HG02610 (cell line): Measurements from ENCODE around the gene CCDC149.
"Not testable (repeated sequence)": the region's sequence is repeated elsewhere in the genome, so short reads cannot be mapped to it uniquely, and the experiment has no call there.

ENCODE experiments used
- ATAC-seq: cut with Tn5 transposase; IDR thresholded peaks from one replicate; pipeline ENCODE4 v1.9.1; 2021; ENCODE audit warnings: mild to moderate bottlenecking, moderate library complexity; ENCODE audit not compliant: unreplicated experiment

The CCDC149 gene

DNA sequence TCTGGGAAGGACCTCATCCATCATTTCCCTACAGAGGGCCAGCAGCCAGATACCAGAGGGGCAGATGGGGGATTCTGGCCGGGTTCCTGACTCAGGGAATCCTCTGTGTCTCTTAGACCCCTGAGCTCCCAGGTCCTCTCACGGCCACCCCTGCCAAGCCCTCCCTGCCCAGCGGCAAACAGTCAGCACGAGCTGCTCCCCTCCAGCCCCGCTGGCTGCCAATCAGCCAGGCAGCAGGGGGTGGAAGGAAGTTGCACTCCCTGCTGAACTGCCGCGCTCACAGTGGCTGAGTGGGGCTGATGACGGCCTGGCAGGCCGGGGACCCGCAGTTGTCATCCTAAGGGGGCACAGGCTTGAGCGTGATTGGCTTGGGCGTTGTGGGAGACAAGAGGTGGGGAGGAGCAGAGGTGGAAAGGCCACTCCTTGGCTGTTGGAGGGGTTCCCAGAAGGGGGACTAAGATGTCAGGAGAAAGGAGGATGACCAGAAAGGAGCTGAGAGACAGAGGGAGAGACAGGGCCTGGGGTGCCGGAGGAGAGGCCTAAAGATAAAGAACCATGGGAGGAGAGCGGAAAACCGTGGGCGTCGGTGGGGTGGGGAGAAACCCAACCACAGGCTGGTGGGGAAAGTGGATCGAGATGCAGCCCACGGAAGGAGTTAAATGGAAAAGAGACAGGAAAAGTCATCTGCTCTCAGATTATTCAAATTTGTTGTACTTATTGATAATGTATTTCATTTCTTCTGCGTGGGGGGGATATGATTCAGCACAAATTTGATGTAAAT is 4.4 kb upstream of the CCDC149 start:
- ATAC-seq, result no peak

DNA sequence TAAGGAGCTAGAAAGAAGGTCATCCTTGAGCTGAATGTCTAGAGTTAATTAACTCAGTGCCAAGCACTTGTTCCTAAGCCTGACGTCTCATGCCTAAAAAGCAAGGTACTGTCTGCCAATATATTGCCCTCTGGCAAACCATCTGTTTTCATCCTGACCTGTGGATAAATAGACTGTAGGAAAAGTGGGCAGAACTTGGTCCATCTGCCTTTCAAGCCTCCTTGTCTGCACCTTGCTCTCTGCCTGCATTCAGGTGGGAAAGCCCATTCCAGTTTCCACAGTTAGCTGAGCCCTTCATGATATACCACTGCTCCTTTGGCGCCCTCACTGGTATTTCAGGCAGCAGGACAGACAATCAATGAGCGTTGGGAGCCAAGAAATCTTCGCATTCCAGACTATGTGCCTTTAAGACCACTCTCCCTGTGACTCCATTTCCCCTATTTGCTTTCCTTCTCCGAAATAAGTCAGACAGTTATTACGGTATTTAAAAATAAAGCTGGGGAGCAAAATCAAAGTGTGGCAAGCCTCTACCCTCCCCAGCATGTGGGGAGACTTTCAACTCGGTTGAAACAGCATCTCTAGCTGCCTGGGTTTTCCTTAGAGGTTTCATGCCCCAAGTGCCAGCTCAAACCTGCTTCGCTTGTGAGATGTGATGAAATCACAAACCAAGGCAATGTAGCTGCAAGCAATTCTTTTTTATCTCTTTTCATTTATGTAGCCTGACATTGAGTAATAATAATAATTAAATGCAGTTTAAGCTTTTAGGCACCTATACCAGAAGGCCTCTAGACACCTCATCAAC is 2.5 kb upstream of the CCDC149 start:
- ATAC-seq, result no peak

- no peak for ATAC-seq
Observed at GRCh38 chr4:24914460-24914859, 1.6 kb upstream of the CCDC149 start.

- no peak for ATAC-seq
Observed at GRCh38 chr4:24913119-24913485, 260 bp upstream of the CCDC149 start.

DNA sequence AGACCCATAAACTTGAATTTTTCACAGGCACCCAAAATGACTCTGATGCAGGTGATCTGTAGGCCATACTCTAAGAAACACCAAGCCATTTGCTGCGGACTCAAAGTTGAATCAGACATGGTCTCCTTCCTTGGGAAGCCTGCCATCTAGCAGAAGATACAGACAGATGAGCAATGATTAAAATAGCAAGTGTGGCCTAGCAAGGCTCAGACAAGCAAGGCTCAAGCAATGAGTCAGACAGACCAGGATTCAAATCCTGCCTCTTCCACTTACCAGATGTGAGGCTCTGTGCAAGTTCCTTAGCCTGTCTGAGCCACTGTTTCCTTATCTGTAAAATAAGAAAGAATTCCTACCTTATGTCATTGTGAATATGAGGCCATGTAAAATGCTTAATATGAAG is 2.3 kb downstream of the CCDC149 start:
- no peak for ATAC-seq

DNA sequence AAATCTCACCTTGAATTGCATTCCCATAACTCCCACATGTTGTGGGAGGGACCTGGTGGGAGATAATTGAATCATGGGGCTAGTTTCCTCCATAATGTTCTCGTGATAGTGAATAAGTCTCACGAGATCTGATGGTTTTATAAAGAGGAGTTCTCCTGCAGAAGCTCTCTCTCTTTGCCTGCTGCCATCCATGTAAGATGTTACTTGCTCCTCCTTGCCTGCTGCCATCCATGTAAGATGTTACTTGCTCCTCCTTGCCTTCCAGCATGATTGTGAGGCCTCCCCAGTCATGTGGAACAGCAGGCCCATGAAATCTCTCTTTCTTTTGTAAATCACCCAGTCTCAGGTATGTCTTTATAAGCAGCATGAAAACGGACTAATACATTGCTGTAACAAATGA is 3.2 kb downstream of the CCDC149 start:
- not testable (repeated sequence) for ATAC-seq

- ATAC-seq, result no peak
Observed at GRCh38 chr4:24897639-24898038, 15.2 kb downstream of the CCDC149 start.

GRCh38 chr4:24896977-24897376 is 15.9 kb downstream of the CCDC149 start:
- ATAC-seq, result no peak

GRCh38 chr4:24896056-24896455 is 16.8 kb downstream of the CCDC149 start:
- no peak for ATAC-seq

GRCh38 chr4:24895461-24895860 is 17.4 kb downstream of the CCDC149 start:
- no peak for ATAC-seq

GRCh38 chr4:24894846-24895245 is 18.0 kb downstream of the CCDC149 start:
- no peak for ATAC-seq

- no peak for ATAC-seq
Observed at GRCh38 chr4:24894243-24894642, 18.6 kb downstream of the CCDC149 start.

GRCh38 chr4:24892778-24893177 is 20.1 kb downstream of the CCDC149 start:
- ATAC-seq, result no peak

- ATAC-seq, result no peak
Observed at GRCh38 chr4:24892278-24892677, 20.6 kb downstream of the CCDC149 start.

GRCh38 chr4:24890561-24891126 is 22.2 kb downstream of the CCDC149 start:
- ATAC-seq, result no peak

DNA sequence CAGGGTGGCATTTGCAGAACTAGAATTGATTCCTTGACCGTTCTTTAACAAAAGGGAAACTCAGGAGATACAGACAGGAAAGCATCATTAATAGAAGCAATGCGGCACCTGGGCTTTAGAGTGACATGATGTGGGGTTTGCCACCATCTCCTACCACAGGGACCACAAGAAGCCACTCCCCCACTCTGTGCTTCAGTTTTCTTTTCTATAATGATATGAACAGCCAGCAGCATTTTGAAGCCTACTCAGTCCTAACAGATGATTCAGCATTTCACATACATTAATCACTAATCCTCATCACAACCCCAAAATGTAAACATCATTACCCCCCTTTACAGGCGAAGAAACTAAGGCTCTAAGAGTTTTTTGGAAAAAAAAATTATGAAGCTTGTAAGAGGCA is 22.9 kb downstream of the CCDC149 start:
- no peak for ATAC-seq

DNA sequence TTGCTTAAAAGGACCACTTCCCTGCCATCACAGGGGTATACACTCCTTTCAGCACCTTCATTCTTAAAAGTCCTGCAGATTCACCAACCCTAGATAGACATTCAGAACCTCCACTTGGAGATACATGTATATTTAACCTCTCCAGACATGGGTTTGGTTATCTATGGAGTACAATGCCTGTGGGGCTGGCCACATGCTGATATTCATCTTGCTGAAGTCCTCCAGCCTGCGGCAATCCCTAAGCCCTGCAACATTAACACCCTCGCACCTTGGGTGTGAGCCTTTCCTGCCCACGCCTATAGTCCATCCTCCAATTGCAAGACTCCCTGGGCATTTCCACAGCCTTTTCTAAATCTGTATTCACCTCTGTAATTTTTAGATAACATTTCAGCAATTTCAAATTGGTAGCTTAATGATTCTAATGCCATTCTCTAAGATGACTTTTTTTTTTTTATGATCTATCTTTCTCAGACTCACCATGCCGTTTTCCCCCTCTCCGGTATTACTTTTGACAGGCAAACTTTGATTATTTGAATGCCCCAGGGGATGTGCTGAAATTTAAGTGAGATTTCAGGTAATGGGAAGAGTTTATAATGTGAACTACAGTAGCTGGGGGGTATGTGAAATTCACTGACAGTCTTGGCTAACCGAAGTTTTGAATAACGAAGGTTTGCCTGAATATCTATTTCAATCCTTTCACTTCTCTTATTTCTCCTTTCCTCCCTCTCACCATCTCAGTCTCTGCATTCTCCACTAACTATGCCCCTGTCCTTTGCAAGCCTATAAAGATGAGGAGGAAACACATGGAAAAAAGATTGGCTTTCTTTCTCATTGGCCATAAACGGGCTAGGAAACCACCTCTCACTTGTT is 24.1 kb downstream of the CCDC149 start:
- no peak for ATAC-seq

DNA sequence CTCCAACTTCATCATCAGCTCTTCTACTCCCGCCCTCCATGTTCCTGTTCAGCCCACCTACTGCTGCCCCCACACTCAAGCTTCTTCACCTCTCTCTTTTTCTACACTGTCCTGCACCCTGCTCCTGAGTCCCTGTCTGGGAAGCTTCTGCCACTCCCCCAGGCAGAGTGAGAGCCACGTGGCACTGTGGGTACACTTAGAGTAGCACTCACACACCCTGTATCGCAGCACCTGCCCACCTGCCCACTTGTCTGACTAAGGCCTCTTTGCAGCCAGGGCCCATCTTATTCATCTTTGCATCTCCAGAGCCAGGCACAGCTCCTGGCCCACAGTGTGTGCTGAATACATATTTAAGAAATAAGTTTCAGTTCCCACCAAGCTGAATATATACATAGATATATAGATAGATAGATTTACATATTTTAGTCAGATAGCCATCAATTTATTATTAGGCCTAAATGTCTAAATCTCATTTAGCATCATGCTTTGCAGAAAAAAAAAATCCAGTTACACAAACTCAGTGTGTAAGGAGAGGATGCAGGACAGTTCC is 24.9 kb downstream of the CCDC149 start:
- no peak for ATAC-seq

DNA sequence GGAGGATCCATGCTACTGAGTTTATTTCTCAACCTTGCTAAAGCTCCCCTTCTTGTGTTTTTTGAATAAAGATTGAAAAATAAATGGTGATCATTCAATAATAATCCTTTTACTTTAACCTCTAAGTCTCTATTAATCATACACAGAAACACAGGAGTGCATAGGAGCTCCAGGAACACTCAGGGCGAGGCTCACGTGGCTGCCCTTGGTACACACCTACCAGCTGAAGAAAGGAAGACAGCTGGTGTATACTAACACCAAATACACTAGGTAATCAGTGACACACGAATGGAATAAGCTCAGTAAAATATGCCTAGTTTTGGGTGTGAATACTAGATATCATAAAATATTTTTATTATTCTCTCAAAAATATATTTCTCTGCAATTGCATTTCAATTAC is 26.2 kb downstream of the CCDC149 start:
- ATAC-seq, result no peak

DNA sequence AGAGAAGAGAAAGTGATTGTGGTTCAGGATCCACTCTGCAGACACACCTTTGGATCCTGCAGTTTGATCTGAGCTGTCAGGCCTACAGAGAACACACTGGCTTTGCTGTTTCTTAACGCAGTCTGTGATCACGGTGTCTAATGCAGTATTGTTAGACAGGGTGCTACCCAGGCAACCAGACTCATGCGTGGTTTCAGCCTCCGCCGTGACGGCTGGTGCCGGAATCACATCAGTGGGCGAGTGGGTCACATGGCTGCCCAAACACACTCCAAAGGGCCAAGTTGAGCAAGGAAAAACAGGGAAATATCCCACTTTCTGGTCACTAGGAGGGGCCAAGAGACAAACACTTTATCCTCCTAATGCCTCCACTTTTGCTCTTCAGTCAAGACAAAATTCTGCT is 27.5 kb downstream of the CCDC149 start:
- ATAC-seq, result no peak

GRCh38 chr4:24884902-24885301 is 27.9 kb downstream of the CCDC149 start:
- no peak for ATAC-seq
